Dedifferentiated amniotic fluid mesenchymal stem cell (primary cell): ENCODE results near the gene CBR1.

Source experiments
- DNase-seq: peaks from one replicate; pipeline ENCODE4 v3.0.0-alpha.2; 2016; ENCODE audit errors: extremely low spot score

Gene CBR1

DNA sequence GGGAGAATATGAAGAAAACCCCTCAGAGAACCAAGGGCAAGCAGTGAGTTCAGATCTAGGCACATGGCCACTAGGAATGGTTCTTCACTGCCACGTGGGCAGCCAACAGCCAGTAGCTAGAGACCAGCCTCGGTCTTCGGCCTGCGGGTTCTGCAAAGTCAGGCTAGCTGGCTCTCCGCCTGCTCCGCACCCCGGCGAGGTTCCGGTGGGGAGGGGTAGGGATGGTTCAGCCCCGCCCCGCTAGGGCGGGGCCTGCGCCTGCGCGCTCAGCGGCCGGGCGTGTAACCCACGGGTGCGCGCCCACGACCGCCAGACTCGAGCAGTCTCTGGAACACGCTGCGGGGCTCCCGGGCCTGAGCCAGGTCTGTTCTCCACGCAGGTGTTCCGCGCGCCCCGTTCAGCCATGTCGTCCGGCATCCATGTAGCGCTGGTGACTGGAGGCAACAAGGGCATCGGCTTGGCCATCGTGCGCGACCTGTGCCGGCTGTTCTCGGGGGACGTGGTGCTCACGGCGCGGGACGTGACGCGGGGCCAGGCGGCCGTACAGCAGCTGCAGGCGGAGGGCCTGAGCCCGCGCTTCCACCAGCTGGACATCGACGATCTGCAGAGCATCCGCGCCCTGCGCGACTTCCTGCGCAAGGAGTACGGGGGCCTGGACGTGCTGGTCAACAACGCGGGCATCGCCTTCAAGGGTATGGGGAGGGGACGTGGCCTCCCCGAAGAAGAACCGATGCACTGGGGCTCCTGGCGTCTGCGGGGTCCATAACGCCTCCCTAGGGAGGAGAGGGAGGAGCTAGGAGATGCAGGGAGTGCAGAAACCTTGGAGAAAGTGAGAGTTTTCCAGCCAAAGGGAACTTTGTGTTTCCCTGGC is at the start of gene CBR1:
Gene CBR1 (plus strand): TSS at position 312 of the 871 bp plus-strand sequence. CDS start 92 bp downstream, at position 404.
- DNase-seq = peak; percentile 95

DNA sequence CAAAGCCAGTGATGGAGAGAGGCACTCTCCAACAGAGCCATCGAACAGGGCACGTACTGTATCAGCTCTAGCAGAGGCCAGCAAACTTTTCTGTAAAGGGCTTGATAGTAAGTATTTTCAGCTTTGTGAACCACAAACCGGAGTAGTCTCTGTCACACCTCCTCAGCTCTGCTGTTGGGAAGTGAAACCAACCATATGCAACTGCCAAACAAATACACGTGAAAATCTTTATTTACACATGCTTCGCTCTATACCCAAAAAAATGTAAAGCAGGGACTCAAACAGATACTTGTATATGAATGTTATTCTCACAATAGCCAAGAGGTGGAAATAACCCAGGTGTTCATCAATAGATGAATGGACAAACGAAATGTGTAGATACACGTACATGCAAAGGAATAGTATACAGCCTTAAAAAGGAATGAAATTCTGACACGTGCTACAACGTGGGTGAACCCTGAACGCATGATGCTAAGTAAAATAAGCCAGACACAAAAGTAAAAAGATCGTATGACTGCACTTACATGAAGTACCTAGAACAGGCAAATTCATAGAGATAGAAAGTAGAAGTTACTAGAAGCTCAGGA is 48.5 kb upstream of the CBR1 start:
- no peak for DNase-seq

DNA sequence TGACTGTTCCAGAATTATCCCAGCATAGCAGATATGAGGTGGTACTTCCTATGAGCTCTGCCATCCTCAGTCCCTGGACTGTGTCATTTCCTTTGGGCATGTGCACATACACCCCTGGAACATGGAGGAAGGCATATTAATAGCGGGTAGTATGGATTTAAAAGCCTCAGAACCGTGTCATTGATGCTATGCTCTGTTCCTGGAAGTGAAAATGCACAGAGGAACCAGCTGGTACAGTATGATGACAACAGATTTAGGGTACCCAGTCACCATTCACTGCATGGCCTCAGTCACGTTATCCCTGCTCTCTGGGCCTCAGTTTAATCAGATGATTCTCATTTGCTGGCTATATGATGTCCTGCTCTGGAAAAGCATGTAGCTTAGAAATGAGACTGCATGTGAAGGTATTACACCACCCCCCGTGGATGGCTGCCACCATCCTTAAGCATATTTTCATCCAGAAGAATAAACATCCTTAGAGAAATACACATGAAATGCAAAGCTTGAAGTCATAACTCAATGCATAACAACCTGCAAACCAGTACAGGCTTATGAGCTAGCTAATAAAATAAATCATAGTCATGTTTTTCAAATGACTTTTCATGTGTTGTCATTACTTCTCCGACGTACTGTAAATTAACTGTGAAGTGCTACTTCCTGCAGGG is 47.3 kb upstream of the CBR1 start:
- no peak for DNase-seq

DNA sequence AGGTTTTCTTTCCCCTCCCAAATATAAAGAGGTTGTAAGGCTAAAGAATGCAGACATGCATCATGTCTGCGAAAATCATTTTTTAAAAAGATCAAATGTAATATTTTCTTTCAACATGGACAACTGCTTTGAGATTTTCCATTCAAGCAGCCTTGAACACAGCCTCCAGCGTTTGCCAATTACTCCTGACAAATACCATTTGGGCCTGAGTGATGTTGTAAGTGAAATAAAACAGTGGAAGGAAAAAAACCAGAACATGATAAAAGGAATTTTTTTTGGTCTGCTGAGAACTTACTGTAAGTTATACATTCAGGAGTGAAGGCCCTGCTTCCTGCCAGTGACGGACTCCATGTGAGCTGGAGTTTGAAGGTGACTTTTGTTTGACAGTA is 46.7 kb upstream of the CBR1 start:
- no peak for DNase-seq

DNA sequence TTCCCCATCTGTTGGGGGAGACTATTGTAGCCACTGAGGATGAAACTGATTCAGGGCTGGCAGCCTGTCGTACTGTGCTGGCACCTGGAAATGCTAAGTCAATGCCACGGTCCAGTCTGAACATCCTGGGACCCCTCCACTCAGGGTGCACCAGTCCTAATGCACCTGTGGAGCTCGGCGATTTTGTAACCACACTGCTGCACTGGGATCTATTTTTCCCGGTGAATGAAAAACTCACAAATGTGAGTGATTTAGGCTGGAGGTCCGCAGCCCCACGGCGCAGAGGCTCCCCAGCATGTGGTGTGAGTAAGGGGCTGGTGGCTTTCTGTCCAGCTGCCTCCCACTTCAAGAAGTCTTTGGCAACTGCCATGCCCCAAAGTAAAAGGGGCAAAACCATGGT is 45.0 kb upstream of the CBR1 start:
- no peak for DNase-seq

DNA sequence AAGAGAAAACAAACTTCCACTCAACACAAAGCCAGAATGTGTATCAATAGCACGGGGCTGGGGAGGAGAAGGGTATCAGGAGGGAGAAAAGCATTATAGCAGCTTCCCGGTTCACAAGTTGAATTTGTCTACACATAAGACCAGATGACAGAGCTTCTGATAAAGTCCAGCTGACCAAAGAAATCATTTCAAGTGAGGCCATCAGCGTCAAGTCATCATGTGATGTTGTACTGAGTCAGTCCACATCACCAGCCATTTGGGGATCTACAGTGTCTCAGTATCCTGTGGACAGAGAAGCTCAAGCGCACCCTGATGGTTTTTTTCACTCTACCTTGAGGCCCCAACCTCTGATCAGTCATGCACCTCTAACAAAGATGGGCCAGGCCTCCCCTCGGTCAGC is 42.5 kb upstream of the CBR1 start:
- DNase-seq = no peak

DNA sequence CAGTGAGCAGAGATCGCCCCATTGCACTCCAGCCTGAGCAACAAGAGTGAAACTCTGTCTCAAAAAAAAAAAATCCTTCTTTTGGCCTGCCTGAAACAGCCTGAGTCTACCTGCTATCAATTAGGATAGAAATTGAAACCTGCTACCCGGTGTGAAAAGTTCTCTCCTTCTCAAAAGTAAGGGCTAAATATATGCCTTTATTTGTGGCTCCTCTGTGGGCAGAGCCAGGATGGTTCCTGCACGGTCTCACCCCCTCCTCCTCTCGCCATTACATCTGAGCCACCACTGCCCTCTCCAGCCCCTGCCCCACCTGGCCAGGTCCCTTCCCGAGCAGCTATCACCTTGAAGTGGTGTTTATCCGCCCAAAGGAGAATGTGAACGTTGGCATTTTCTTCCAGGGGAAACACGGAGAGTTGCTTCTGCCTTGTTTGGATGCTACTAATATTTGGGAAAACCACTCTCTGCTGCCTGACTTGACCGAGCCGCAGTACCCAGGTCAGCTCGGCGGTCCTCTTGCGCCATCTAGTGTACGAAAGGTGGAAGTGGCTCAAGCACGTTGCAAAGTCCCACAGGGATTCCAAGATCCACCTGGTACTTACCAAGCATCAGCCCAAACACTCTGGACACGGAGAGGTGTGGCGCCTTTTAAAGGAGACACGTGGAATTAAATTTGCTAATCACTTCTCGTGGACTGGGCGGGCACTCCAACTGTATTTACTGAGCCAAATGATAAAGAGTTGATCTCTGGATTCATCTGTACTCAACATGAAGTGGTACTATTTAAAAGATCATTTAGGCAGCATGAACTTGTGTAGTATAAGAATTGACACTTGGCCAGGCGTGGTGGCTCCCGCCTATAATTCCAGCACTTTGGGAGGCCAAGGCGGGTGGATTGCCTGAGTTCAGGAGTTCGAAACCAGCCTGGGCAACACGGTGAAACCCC is 41.4 kb upstream of the CBR1 start:
- DNase-seq = peak; percentile 67

DNA sequence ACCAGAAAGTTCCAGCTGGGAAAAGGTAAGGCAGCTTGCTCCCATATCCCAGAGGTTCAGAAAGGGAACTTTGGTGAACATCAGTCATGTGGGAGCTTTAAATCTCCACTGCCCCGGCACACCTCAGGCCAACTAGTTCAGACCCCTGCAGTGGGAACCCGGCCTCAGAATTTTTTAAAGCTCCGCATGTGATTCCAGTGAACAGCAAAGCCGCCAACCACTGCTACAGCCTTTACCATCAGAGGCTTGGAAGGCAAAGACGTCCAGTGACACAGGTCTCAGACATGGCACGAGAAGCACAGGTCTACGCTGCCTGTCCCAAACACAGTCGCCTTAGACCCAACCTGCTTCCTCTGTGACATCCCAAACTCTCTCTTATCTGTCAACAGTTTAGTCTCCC is 40.5 kb upstream of the CBR1 start:
- DNase-seq = no peak

DNA sequence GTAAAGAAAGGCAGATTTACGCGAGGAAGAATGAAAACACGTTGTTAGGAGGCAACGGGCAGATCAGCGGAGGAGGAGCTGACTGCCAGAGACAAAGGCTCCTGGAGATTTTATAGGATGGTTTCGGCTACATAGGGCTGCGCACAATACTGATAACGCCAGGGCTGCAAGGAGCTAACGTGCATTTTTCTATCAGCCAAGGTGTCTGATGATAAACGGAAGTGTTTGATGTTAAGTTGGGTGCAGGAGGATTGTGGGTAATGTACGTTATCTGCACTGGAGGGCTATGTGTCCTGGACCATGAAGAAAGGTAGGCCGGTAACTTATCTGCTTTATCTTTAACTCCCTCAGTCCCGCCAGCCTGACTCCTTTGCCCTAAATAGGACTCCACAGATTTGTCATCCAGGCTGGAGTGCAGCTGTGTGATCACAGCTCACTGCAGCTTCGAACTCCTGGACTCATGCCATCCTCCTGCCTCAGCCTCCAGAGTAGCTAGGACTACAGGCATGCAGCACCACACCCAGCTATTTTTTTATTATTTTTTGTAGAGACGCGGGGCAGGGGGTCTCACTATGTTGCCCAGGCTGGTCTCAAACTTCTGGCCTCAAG is 39.1 kb upstream of the CBR1 start:
- DNase-seq = no peak

DNA sequence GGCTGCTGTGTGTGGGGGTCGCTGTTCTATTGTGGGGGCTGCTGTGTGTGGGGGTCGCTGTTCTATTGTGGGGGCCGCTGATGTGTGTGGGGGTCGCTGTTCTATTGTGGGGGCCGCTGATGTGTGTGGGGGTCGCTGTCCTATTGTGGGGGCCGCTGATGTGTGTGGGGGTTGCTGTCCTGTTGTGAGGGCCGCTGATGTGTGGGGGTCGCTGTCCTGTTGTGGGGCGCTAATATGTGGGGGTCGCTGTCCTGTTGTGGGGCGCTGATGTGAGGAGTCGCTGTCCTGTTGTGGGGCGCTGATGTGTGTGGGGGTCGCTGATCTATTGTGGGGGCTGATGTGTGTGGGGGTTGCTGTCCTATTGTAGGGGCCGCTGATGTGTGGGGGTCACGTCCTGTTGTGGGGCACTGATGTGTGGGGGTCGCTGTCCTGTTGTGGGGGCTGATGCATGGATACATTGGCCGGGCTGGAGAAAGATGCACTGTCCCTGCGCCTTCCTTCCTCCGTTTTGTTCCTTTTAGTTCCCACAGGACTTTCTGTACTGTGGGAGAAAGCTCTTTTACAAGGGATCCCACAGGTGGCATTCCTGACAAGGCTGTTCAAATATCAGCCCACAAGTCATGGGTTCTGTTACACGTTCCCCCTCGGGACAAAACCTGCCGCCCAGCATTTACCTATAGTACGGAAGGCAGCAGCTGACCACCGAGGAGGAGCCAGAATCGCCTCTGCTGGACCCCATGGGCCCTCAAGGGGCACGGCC is 37.0 kb upstream of the CBR1 start:
- no peak for DNase-seq

DNA sequence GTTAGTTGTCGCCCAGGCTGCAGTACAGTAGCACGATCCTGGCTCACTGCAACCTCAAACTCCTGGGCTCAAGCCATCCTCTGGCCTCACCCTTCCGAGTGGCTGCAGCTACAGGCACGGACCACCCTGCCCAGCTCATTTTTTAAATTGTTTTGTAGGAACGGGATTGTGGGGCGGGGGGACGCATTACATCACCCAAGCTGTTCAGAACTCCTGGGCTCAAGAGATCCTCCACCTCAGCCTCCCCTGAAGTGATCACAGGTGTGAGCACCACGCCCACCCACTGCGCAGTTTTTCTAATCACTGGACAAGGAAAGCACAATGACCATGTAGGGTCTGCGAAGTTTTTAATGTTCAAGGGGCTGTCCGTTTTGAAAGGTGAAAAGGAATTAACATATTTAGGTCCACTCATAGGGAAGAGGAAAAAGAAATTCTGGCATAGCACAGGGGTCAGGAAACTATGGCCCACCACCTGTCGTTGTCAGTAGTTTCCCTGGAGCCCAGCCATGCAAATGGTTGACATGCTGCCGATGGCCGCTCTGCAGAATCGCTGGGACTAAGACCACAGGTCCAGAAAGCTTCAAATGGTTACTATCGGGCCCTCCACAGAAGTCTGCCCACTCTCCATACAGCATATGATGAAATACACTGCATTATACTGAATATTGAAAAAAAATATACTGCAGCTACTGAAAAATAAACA is 35.5 kb upstream of the CBR1 start:
- no peak for DNase-seq

DNA sequence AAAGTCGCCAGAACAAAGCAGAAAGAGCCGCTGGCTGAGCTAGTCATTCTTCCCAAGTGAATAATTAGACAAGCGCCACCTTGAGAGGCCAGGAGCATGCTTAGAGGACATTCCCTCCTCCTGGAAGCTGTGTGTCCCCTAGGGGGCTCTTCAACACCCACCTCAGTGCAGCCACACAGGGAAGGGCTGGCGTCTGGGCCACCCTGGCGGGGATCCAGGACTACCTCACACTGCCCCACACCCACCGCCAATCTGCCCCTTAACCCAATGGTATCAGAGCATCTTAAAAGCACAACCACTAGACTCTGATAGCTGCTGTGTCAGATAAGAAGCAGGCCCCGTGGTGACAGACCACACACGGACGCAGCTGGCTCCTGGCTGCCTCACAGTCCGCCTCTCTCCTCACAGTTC is 34.4 kb upstream of the CBR1 start:
- DNase-seq = no peak

DNA sequence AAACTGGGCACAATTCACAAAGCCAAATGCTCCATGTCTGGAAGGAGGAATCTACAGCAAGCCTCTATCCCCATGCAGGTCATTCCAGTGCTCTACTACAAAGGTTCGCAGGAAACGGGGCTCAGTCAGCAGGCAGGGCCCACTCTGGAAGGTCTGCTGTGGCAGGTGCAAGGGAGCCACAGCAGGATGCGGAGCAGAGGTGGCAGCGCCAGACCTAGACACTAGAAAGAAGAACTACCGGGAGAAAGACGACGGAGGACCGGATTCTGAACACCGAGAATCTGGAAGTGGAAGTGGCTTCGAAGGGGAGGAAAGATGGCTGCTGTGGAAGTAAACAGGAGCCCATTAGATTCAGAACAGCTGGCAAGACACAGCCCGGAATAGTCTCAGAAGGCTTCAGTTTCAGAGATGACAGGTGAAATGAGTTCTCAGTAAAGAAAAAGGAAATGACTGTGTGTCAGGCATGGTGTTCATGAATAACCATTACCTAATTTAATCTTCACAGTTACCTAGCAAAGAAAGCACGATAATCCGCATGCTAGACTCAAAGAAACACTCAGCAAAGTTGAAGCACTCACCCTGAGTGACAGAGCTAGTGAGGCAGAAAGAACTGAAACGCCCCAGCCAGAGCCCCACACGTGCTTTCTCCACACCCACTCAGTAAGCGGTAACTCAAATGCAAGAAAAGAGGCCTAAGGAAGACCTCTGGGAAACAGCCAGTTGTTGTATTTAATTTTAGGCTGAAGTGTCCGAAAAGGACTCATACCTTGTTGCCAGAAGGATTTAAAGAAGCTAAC is 30.9 kb upstream of the CBR1 start:
- no peak for DNase-seq

DNA sequence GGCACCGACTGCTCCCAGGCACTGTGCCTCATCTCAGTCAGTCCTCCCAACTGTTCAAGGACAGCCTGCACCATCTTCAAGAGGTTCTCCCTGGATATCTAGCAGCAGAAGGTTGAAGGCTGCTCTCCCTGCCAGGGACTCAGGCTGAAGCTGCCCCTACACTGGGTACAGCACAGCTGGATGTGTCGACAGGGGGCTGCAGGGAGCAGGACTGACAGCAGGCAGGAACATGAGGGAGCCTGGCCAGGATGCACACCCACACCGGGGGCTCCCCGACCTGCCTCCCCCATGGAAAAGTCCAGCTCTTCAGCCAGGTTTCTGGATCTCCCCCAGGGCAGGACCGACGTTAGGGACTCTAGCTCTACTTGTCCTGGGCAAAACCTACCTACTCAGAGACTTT is 30.0 kb upstream of the CBR1 start:
- DNase-seq = no peak

DNA sequence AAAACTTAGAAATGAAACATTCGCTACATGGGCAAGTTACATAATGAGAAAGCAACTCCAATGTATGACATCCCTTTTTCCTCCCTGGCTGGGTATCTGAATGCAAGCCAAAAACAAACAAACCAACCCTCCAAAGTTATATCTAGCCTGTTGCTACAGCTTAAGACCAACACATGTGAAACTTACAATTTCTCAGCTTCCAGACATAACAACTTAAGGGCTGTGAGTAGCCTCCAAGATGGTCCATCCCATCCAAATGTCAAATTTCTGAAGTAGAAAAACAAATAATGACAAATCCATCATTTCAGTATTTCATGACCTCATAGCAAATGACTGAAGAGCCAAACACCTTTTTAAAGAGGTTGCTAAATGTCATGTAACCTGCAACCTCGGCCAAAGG is 29.4 kb upstream of the CBR1 start:
- DNase-seq = no peak

DNA sequence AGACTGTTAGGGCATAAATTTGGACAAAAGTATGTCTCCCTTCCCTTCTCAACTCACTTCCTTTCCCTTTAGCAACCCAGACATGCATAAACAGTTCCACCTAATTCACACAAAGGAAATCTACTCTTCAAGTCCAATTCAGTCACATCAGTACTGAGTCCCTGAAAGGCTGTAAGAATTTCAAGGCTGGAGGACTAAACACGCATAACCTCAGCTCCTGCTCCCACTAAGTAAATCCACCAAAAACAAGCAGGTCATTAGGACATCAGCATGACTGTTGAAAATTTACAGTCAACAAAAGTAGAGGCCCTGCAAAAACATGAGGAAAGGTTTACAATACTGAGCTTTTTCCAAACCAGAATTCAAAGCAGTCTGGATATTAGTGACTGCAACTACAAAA is 27.9 kb upstream of the CBR1 start:
- DNase-seq = no peak

DNA sequence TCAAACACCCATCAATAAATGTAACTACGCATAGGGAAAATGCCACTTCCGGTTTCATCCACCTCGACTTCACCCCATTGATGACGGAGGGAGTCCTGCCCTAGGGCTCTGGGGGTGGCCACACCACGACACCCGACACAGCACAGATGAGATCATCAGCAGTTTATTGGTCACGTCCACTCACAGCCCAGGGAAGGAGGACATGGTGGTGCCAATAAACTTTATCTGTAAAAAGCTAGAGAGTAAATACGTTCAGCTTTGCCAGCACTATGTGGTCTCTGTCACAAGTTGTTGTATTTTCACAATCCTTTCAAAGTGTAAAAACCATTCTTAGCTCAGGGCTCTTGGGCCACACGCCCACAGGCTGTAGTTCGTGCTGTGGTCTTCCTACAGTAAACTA is 25.8 kb upstream of the CBR1 start:
- no peak for DNase-seq

DNA sequence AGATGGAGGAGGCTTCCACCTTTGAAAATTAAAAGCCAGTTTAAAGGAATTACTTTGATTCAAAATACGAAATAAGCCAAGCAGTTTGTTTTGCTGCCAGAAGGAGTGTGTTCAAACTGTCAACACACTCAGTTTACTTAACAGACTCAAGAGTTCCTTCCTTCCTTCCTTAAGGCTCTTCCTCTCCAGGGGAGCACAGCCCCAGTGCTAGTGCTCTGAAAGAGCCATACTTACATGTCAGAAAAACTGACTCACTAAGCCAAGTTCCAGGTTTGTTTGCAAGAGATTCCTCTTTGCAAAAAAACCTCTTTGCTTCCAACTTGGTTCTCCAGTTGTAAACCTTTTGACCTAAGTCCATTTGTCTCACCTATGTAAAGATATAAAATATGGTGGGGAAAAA is 23.8 kb upstream of the CBR1 start:
- DNase-seq = no peak

DNA sequence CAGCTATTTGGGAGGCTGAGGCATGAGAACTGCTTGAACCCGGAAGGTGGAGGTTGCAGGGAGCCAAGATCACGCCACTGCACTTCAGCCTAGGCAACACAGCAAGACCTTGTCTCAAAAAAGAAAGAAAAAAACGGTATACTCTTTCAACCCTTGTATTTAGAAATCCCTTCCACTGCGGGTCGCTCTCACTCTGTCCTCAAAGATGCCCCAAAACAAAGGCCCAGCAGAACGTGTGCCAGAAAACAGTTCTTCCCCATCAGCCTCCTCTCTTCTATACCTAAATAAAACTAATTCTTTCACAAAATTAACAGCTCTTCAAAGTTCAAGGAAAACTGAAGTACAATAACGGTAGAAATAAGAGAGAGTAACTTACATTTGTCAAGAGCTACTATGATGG is 22.7 kb upstream of the CBR1 start:
- DNase-seq = no peak
